Tongue (tissue), 2 donors: ENCODE measurements around the gene ALG14. TPM values are rescaled to one million over a fixed set of nuclear protein-coding genes. Genes with fewer than 3 reads are reported as not detected.
"Not testable (repeated sequence)": the region's sequence is repeated elsewhere in the genome, so short reads cannot be mapped to it uniquely, and the experiment has no call there.

Source experiments
- DNase-seq: peaks from one replicate; pipeline ENCODE4 v3.0.0-alpha.2; 2015
- total RNA-seq: library from RNA; depleted of rRNA; stranded (reverse); fragments of >200 nt; gene quantifications from one replicate; pipeline ENCODE4 v1.2.3, GENCODE V29; 2014

Gene ALG14
- total RNA-seq = 1.0 TPM

GRCh38 chr1:95072532-95073419 lies at the start of gene ALG14:
Gene ALG14 (minus strand): TSS chr1:95072951. CDS start chr1:95072898, 53 bp downstream.
- peak; percentile 99 for DNase-seq

- DNase-seq = no peak
These were observed 49.5 kb upstream of the ALG14 start for GRCh38 chr1:95122151-95122697.

GRCh38 chr1:95119273-95119672 lies 46.5 kb upstream of the ALG14 start:
- DNase-seq = no peak

- DNase-seq = peak; percentile 22
These were observed 46.0 kb upstream of the ALG14 start for GRCh38 chr1:95118710-95119109.

GRCh38 chr1:95118067-95118499 lies 45.3 kb upstream of the ALG14 start:
- DNase-seq = no peak

- DNase-seq = peak; percentile 79
These were observed 44.7 kb upstream of the ALG14 start, which contains the start of gene TLCD4 for GRCh38 chr1:95117207-95118066. Gene TLCD4 (plus strand): TSS chr1:95117355. CDS start chr1:95143902, 26,547 bp downstream.

- DNase-seq = peak; percentile 82
These were observed 43.9 kb upstream of the ALG14 start for GRCh38 chr1:95116580-95117206.

- no peak for DNase-seq
These were observed 43.0 kb upstream of the ALG14 start for GRCh38 chr1:95115708-95116137.

- no peak for DNase-seq
These were observed 40.9 kb upstream of the ALG14 start for GRCh38 chr1:95113684-95114083.

GRCh38 chr1:95111014-95111413 lies 38.3 kb upstream of the ALG14 start:
- no peak for DNase-seq

GRCh38 chr1:95108792-95109191 lies 36.0 kb upstream of the ALG14 start:
- no peak for DNase-seq

- no peak for DNase-seq
These were observed 25.4 kb upstream of the ALG14 start for GRCh38 chr1:95098196-95098595.

- DNase-seq = no peak
These were observed 24.7 kb upstream of the ALG14 start for GRCh38 chr1:95097426-95097825.

GRCh38 chr1:95096218-95096841 lies 23.6 kb upstream of the ALG14 start:
- no peak for DNase-seq

- no peak for DNase-seq
These were observed 23.1 kb upstream of the ALG14 start for GRCh38 chr1:95095833-95096217.

GRCh38 chr1:95094923-95095322 lies 22.2 kb upstream of the ALG14 start:
- DNase-seq = no peak

- no peak for DNase-seq
These were observed 20.5 kb upstream of the ALG14 start for GRCh38 chr1:95093296-95093695.

GRCh38 chr1:95092891-95093290 lies 20.1 kb upstream of the ALG14 start:
- DNase-seq = not testable (repeated sequence)

- not testable (repeated sequence) for DNase-seq
These were observed 18.5 kb upstream of the ALG14 start for GRCh38 chr1:95091290-95091689.

- no peak for DNase-seq
These were observed 17.0 kb upstream of the ALG14 start for GRCh38 chr1:95089650-95090287.

- DNase-seq = no peak
These were observed 15.6 kb upstream of the ALG14 start for GRCh38 chr1:95088303-95088702.
